ENCODE data around the gene CNTN1. TPM values are rescaled to one million over a fixed set of nuclear protein-coding genes. Genes with fewer than 3 reads are reported as not detected.

CNTN1 gene
- total RNA-seq, 3 donors from 2014 or later = 0.38 to 6.9 (median 1.3) TPM

DNA sequence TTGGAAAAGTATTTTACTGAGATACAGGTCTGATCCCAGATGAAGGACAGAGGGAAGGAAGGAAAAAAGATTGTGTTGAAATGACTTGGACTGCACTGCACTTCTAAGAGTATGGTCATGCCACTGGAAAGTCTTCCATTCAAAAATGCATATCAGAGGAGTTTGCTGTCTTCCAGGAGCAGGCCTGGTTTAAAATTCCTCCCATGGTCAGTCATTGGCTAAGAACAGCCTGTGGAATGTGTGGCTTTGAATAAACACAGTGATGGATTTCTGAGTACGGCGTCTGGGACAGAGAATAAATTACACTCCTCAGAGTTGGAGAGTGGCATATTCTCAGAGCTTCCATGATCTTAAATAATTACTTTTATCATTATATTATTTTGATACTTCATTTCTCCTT, 250.1 kb downstream of the CNTN1 start:
- DNase-seq = no peak
- no peak overlapping the region for H3K4me3 ChIP-seq
- H3K36me3 ChIP-seq (ENCODE audit: low read depth) = no peaks in the 10 kb centered on the region
- TF ChIP-seq CTCF (IDR thresholded peaks at IDR 0.05) = no peak
- intact Hi-C loops (cut with DNase I, micrococcal nuclease) = loop anchor here (10.0 kb wide), 1 partner anchor 1082 kb away; no protein-coding TSS in a partner anchor
- no peaks in the 10 kb centered on the region for H3K4me1 ChIP-seq (ENCODE audit: low read depth)
- H3K9me3 ChIP-seq = no peaks in the 10 kb centered on the region
- ATAC-seq = no peak

- H3K4me3 ChIP-seq = no peak overlapping the region
- no peak for TF ChIP-seq CTCF (IDR thresholded peaks at IDR 0.05)
- no peaks in the 10 kb centered on the region for H3K36me3 ChIP-seq (ENCODE audit: low read depth)
- intact Hi-C loops (cut with DNase I, micrococcal nuclease) = loop anchor here (10.0 kb wide), 1 partner anchor 1079 kb away; no protein-coding TSS in a partner anchor
- ATAC-seq (no peak), DNase-seq (no peak)
- no peaks in the 10 kb centered on the region for H3K4me1 ChIP-seq (ENCODE audit: low read depth)
- no peaks in the 10 kb centered on the region for H3K9me3 ChIP-seq
Measured at GRCh38 chr12:40945772-40946171, 253.5 kb downstream of the CNTN1 start.

GRCh38 chr12:40946612-40947194, 254.5 kb downstream of the CNTN1 start:
- ATAC-seq (no peak), DNase-seq (no peak)
- no peaks in the 10 kb centered on the region for H3K9me3 ChIP-seq
- no peak overlapping the region for H3K4me3 ChIP-seq
- intact Hi-C loops (cut with DNase I, micrococcal nuclease) = loop anchor here (10.0 kb wide), 1 partner anchor 1078 kb away; no protein-coding TSS in a partner anchor
- H3K4me1 ChIP-seq (ENCODE audit: low read depth) = no peaks in the 10 kb centered on the region
- no peaks in the 10 kb centered on the region for H3K36me3 ChIP-seq (ENCODE audit: low read depth)
- TF ChIP-seq CTCF (IDR thresholded peaks at IDR 0.05) = no peak

DNA sequence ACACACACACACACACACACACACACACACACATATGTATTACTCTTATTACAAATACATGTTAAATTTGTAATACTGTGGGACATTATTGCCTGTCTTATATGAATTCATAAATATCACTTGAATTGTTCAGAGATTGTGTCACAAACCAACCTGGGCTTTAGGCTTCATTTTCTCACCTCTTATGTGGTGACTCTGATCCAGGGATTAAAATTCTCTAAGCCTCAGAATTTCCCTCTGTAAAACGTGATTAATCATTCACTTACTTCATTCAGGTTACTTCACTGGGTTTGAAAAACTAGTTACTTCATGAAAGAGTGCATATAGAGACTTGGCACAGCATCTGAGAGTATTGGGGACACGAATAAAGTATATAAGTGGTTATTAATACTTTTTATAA, 255.6 kb downstream of the CNTN1 start:
- H3K4me3 ChIP-seq = no peak overlapping the region
- no peak for TF ChIP-seq CTCF (IDR thresholded peaks at IDR 0.05)
- H3K9me3 ChIP-seq = no peaks in the 10 kb centered on the region
- no peaks in the 10 kb centered on the region for H3K36me3 ChIP-seq (ENCODE audit: low read depth)
- intact Hi-C loops (cut with DNase I, micrococcal nuclease) = loop anchor here (10.0 kb wide), 1 partner anchor 1077 kb away; no protein-coding TSS in a partner anchor
- H3K4me1 ChIP-seq (ENCODE audit: low read depth) = no peaks in the 10 kb centered on the region
- ATAC-seq (no peak), DNase-seq (no peak)

GRCh38 chr12:40953076-40953475, 260.8 kb downstream of the CNTN1 start:
- no peak for DNase-seq
- Histone ChIP-seq H3K9me3 (no peaks in the 10 kb centered on the region), H3K4me3 (no peak overlapping the region), H3K36me3 (ENCODE audit: low read depth) (no peaks in the 10 kb centered on the region), H3K4me1 (ENCODE audit: low read depth) (no peaks in the 10 kb centered on the region)
- no peak for TF ChIP-seq CTCF (IDR thresholded peaks at IDR 0.05)
- intact Hi-C loops (cut with DNase I, micrococcal nuclease) = no loop called here
- ATAC-seq = no peak
